Measurements from ENCODE around the gene UGT3A2. TPM values are rescaled to one million over a fixed set of nuclear protein-coding genes. Genes with fewer than 3 reads are reported as not detected.

Gene UGT3A2
- total RNA-seq, 1 experiment from 2014 or later, result 529 TPM

DNA sequence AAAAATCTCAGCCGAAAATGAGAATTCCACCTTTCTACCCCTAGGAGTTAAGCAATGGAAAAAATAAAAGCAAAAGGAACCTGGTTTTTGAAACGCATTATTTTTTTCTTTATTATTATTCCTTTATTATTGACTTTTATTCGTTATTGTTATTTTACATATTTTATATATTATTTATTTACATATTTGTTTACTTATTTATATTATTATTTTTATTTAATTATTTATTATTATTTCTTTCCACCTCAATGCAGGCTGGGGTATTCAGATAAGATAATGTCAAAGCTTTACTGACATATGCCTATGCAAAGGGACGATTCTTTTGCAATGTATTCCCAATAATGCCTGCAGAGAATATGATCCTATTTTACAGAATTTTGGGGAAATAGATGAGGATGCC lies 16.7 kb downstream of the UGT3A2 start:
- Histone ChIP-seq H3K27me3 (replicated peaks; ENCODE audit: insufficient read depth, low read depth, low read length, poor library complexity) (no peaks in the 10 kb centered on the region), H3K9me3 (ENCODE audit: low read depth, low read length, poor library complexity, severe bottlenecking) (peaks cover 2% of the 10 kb centered on the region), H3K4me1 (ENCODE audit: insufficient read depth, low read length, poor library complexity, severe bottlenecking) (peaks cover 35% of the 10 kb centered on the region), H3K36me3 (ENCODE audit: insufficient read depth, low read length, poor library complexity, severe bottlenecking) (peaks cover 95% of the 10 kb centered on the region), H3K4me3 (ENCODE audit: low read depth, low read length, poor library complexity, severe bottlenecking) (no peak overlapping the region), H3K27ac (ENCODE audit: low read depth, low read length, poor library complexity, severe bottlenecking) (no peak overlapping the region)
- ChIA-PET POLR2A (ENCODE audit: low non-redundant PET) (no interaction called here), CTCF (no interaction called here)
- no TSS peak for BruUV-seq (replicated peaks)
- intact Hi-C loops (cut with micrococcal nuclease; ENCODE audit: unreplicated experiment), result no loop called here
- no peak for DNase-seq (ENCODE audit: low spot score)
- TF ChIP-seq, protein P1, sequence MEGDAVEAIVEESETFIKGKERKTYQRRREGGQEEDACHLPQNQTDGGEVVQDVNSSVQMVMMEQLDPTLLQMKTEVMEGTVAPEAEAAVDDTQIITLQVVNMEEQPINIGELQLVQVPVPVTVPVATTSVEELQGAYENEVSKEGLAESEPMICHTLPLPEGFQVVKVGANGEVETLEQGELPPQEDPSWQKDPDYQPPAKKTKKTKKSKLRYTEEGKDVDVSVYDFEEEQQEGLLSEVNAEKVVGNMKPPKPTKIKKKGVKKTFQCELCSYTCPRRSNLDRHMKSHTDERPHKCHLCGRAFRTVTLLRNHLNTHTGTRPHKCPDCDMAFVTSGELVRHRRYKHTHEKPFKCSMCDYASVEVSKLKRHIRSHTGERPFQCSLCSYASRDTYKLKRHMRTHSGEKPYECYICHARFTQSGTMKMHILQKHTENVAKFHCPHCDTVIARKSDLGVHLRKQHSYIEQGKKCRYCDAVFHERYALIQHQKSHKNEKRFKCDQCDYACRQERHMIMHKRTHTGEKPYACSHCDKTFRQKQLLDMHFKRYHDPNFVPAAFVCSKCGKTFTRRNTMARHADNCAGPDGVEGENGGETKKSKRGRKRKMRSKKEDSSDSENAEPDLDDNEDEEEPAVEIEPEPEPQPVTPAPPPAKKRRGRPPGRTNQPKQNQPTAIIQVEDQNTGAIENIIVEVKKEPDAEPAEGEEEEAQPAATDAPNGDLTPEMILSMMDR (conservative IDR thresholded peaks at IDR 0.05; ENCODE audit: low read depth, low read length), result no peak
- no peak for TF ChIP-seq EZH2 (IDR thresholded peaks at IDR 0.05; ENCODE audit: borderline replicate concordance, low read depth, low read length, poor library complexity, severe bottlenecking)

DNA sequence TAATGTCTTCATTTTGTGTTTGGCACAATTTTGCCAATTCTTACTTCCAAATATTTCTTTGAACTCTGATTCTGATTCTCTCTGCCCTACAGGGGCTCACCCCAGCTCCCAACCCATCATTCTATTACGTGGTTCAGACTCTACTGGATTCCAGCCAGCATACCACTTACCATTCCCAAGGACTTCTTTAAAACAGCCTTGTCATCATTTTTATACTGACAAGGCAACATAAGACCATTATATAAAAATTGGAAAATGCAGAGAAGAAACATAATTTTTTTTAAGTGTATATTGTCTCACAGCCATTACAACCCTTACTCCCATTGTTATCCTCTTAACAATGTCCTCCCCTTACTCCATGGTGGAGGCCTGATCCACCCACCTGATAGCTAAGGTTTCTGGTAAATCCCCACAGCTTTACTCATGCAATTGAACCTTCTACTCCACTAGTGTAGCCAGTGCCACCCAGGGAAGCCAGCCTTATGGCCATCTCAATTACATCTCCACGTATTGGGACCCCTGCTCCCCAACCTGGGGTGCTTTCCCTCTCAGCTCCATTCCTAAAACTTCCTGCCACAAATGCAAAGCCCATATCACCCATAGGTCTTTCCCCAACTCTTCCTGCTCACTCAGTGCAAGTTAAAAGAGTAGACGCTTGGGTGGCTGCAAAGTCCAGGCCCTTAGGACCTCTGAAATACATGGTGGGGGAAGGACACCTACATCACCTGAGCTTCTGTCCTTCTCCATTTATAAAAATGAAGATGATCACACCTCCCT lies 19.1 kb downstream of the UGT3A2 start:
- intact Hi-C loops (cut with micrococcal nuclease; ENCODE audit: unreplicated experiment), result no loop called here
- Histone ChIP-seq H3K27ac (ENCODE audit: low read depth, low read length, poor library complexity, severe bottlenecking) (no peak overlapping the region), H3K4me1 (ENCODE audit: insufficient read depth, low read length, poor library complexity, severe bottlenecking) (peaks cover 28% of the 10 kb centered on the region), H3K9me3 (ENCODE audit: low read depth, low read length, poor library complexity, severe bottlenecking) (peaks cover 12% of the 10 kb centered on the region), H3K27me3 (replicated peaks; ENCODE audit: insufficient read depth, low read depth, low read length, poor library complexity) (no peaks in the 10 kb centered on the region), H3K4me3 (ENCODE audit: low read depth, low read length, poor library complexity, severe bottlenecking) (no peak overlapping the region), H3K36me3 (ENCODE audit: insufficient read depth, low read length, poor library complexity, severe bottlenecking) (peaks cover 94% of the 10 kb centered on the region)
- no peak for DNase-seq (ENCODE audit: low spot score)
- POLR2A ChIA-PET (ENCODE audit: low non-redundant PET), result no interaction called here
- CTCF ChIA-PET, result no interaction called here
- TF ChIP-seq EZH2 (IDR thresholded peaks at IDR 0.05; ENCODE audit: borderline replicate concordance, low read depth, low read length, poor library complexity, severe bottlenecking), result no peak
- TF ChIP-seq, protein P1 (conservative IDR thresholded peaks at IDR 0.05; ENCODE audit: low read depth, low read length), result no peak
- BruUV-seq (replicated peaks), result no TSS peak

DNA sequence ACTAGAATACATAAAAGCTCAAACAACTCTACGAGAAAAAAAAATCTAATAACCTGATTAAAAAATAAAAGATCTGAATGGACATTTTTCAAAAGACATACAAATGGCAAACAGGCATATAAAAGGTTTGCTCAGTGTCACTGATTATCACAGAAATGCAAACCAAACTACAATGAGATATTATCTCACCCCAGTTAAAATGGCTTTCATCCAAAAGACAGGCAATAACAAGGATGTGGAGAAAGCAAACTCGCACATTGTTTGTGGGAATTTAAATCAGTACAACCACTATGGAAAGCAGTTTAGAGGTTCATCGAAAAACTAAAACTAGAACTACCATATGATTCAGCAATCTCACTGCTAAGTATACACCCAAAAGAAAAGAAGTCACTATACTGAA lies 20.8 kb downstream of the UGT3A2 start:
- BruUV-seq (replicated peaks), result no TSS peak

More for the DNA sequence above, 20.8 kb downstream of the UGT3A2 start:
- Histone ChIP-seq H3K27me3 (replicated peaks; ENCODE audit: insufficient read depth, low read depth, low read length, poor library complexity) (no peaks in the 10 kb centered on the region), H3K36me3 (ENCODE audit: insufficient read depth, low read length, poor library complexity, severe bottlenecking) (peaks cover 94% of the 10 kb centered on the region), H3K4me3 (ENCODE audit: low read depth, low read length, poor library complexity, severe bottlenecking) (no peak overlapping the region), H3K27ac (ENCODE audit: low read depth, low read length, poor library complexity, severe bottlenecking) (no peak overlapping the region), H3K4me1 (ENCODE audit: insufficient read depth, low read length, poor library complexity, severe bottlenecking) (peaks cover 36% of the 10 kb centered on the region), H3K9me3 (ENCODE audit: low read depth, low read length, poor library complexity, severe bottlenecking) (peaks cover 12% of the 10 kb centered on the region)
- TF ChIP-seq, protein P1 (conservative IDR thresholded peaks at IDR 0.05; ENCODE audit: low read depth, low read length), result no peak
- TF ChIP-seq EZH2 (IDR thresholded peaks at IDR 0.05; ENCODE audit: borderline replicate concordance, low read depth, low read length, poor library complexity, severe bottlenecking), result no peak
- no peak for DNase-seq (ENCODE audit: low spot score)
- intact Hi-C loops (cut with micrococcal nuclease; ENCODE audit: unreplicated experiment), result no loop called here
- CTCF ChIA-PET, result no interaction called here
- POLR2A ChIA-PET (ENCODE audit: low non-redundant PET), result interaction anchor here (0.6 kb wide), 1 partner anchor 362 kb away, joined by 4 read pairs; no protein-coding TSS in a partner anchor

Measured in A673 (cell line).